Hematopoietic multipotent progenitor cell treated with erythropoietin and hydrocortisone succinate and interleukin-3 and kit ligand, for 8 days (in vitro differentiated cells): Measurements from ENCODE around the gene ZNF319.

Source experiments
- DNase-seq: peaks from one replicate; pipeline ENCODE4 v3.0.0-alpha.2; 2015

The ZNF319 gene

GRCh38 chr16:58036943-58037342, 36.5 kb upstream of the ZNF319 start:
- no peak for DNase-seq

- no peak for DNase-seq
Measured at GRCh38 chr16:58035356-58036170, 35.1 kb upstream of the ZNF319 start.

DNA sequence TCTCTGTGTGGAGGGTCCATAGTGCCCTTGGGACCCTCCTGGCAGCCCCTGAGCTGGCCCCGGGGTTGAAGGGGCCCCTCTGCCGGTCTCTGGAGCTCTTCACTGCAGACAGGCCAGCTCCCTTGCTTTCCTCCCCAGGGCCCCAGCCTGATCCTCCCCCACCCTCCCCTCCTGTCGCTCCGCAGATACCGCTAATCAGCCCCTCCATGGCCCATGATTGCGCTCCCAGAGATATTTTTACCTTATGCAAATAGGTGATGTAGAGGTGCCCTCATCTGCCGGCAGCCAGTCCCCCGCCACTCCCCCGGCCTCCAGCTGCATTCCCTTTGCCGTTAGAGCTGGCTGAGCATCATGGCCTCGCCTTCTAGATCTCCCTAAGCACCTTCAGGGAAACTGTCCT, 34.3 kb upstream of the ZNF319 start:
- DNase-seq = no peak

- no peak for DNase-seq
Measured at GRCh38 chr16:58034128-58034685, 33.7 kb upstream of the ZNF319 start.

DNA sequence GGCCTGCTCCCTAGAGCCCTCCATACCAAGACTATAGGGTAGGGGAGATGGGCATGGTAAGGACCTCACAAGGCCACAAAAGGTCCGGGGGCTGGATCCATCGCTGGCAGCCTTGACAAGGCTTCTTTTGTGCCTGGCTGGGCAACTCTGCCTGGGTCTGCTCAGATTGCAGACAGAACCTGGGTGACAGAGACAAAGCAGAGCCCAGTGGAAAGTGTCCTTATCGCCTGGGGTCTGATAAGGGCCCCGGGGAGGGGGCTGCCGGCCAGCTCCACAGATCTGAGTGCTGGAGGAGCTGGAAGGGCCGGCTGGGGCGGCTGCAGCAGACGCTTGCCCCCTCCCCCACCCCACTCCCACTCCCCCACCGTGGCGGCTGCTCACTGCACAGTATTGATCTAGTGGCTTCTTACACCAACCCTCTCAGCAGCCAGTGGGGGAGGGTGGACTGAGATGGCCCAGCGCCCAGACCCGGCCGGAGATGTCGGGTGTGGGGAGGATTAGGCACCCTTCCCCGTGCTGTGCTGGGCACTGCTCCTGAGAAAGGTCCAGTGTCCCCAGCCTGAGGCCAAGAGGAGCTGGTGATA, 32.3 kb upstream of the ZNF319 start:
- DNase-seq = no peak

GRCh38 chr16:58031016-58031800, 30.7 kb upstream of the ZNF319 start:
- no peak for DNase-seq

DNA sequence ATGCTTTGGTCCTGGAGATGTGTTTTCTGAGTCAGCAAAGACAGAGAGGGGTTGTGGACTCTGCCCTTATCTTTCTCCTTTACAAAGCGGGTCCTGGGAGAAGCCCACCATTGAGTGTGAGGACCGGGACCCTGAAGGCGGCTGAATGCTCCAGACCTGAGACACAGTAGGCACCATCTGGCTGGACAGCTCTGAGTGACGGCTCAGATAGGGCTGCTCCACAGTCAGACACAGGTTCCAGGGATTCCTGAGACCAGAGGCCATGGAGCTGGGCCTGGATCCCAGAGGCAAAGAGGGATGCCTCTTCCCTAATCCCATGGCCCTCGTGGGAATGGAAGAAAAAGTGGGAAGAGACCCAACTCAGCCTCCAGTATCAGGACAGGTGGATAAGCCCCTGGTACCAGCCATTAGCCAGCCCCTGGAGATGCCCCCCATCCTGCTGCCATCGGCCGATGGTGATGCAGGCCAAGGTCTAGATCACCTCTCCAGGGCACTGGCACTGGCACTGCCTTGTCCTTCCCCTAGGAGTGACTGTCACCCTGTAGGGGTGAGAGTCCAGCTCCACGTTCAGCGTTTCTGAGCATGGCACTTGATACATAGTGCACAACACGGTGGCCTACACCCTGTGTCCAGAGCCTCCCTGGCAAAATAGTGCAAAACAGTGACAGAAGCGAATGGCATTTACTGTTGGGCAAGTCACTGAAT, 29.8 kb upstream of the ZNF319 start:
- no peak for DNase-seq

- no peak for DNase-seq
Measured at GRCh38 chr16:58029410-58029809, 28.9 kb upstream of the ZNF319 start.

DNA sequence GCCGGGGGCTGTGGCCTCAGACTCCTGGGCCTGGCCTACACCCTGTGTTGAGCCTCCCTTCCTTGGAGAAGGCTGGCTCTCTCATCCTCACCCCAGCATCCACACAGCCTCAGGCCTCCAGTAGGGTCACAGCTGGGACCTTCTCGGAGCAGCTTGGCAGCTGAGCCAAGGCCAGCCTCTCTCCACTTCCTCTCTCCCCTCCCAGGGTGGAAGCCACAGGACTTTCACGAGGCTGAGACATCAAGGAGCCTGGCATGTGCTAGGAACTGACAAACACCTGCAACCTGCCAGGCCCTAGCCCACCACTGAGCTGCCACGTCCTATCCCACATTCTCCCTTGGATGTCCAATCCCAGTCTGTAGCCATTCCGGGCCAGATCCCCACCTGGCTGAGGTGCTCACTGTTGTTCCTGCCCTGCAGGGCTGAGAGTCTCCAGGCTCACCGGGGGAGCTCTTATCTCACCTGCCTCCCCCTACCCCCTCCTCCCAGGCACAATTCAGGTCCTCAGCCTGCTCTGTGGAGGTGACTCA, 28.1 kb upstream of the ZNF319 start:
- DNase-seq = no peak

GRCh38 chr16:58027916-58028455, 27.5 kb upstream of the ZNF319 start:
- no peak for DNase-seq

- DNase-seq = no peak
Measured at GRCh38 chr16:58027161-58027915, 26.9 kb upstream of the ZNF319 start.

DNA sequence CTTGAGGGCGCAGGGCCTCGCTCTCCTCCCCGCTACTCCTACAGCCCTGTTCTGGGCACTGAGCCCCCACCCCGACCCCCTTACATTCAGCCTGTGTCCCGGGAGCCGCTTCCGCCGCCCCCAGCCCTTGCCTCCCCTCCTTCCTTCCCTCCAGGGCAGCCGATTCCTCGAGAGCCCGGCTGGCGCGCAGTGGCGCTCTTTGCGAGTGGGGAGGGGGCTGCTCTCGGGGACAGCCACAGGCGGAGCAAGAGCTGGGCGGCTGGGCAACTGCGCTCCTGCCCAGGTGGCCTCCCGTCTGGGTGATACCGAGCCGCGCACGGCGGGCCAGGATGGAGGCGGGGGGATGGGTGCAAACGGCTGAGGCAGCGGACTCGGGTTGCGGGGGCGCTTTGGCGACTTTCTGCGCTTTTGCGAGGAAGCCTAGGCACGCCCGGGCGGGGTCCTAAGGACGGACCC, 26.3 kb upstream of the ZNF319 start:
- DNase-seq = no peak

DNA sequence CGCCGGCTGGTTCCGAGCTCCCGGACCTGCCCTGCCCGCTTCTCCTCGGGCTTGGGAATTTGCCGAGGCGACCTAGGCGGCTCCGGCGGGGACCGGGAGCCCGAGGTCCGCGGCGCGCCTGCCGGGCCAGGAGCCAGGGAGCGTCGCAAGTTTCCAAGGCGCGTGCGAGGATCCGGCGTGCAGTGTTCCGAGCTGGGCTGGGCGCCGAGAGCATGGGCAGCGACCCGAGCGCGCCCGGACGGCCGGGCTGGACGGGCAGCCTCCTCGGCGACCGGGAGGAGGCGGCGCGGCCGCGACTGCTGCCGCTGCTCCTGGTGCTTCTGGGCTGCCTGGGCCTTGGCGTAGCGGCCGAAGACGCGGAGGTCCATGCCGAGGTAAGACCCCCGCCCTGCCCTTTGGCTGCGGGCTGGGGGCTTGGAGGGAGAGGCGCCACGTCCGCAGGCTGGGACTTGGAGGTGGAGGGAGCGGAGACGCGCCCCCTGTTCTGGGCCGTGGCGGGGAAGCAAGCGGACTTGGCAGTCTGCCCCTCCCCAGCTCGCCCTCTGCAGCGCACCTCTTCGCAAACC, 25.8 kb upstream of the ZNF319 start:
- DNase-seq = peak; percentile 17

GRCh38 chr16:58025351-58026138, 25.1 kb upstream of the ZNF319 start, which contains the start of gene MMP15:
Gene MMP15 (plus strand): TSS chr16:58025754. CDS start chr16:58026351, 597 bp downstream.
- DNase-seq = peak; percentile 64

DNA sequence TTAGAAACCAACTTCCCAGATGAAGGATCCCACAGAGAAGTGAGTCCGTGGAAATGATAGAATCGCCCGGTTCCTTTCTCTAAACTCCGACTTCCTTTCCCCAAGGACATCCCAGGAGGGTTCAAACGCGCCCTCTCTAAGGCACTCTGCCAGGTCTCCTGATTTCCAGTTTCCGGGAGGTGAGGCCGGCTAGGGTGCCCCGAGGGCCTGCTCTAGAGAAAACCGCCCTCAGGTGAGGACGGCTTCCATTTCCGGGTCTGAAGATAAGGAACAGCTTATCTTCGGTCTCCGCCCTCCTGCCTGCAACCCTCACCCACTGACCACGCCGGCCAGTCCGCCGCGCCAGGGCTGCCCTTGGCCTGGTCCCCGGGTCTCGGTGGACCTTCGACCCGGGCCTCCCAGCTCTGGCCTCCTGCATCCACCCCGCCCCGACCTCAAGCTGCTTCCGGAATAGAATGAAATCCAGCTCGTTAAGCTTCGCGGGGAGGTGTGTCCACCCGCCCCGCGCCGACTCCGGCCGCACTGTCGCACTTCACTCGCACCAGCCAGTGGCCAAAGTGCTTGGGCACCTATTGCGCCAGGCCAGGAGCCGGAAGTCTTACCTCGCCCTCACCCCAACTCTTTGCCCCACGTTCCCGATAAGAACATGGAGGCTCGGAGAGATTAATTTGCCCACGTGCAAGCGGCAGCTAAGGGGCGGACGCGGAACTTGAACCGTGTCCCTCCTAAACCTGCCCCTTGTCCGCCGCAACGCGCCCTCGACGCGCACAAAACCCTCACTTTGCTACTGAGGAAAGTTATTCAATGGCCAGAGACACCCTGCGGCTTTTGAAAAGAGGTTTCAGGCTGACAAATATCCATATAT, 24.2 kb upstream of the ZNF319 start:
- DNase-seq = peak; percentile 67

GRCh38 chr16:58022601-58023371, 22.3 kb upstream of the ZNF319 start:
- no peak for DNase-seq

- DNase-seq = no peak
Measured at GRCh38 chr16:58021661-58022551, 21.4 kb upstream of the ZNF319 start.
